Measurements from ENCODE around the gene RHBDD3.

Gene RHBDD3

DNA sequence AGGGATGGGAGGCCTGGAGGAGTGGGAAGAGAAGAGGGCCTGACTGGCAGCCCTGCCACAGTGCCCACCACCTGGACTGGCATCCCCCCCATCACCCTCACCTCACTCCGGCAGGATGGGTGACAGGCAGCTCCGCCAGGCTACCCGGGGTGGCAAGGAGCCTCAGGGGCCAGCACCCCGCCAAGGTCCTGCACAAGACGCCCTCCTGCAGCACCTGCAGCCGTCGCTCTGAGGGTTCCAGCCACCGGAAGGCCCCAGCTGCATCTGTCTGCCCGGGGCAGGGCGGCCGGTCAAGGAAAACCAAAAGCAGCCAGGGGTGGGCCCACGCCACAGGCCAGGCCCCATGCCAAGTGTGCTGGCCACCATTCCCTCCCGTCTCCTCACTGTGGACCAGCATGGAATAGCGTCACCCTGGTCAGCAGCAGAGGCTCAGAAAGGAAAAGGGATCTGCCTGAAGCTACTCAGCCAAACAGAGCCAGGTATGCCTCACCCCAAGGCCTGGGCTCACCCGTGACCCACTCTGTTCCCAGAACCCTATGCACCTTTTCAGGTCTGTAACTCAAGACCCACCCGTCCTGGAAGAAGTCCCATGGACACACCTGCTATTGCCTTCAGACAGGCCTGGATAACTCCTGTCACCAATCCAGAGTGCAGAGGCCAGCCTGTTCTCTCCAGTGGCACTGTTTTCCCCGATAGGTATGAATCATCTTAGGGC, 7.0 kb downstream of the RHBDD3 start:
- H3K36me3 ChIP-seq (ENCODE audit: control insufficient read depth, insufficient read depth, low read length): peaks cover 3% of the 10 kb centered on the region
- no peak overlapping the region for H3K9ac ChIP-seq (ENCODE audit: low read length)
- H3K4me3 ChIP-seq (ENCODE audit: low read length): no peak overlapping the region
- H3K4me1 ChIP-seq (ENCODE audit: control insufficient read depth, insufficient read depth, low read length): no peaks in the 10 kb centered on the region
- no peak overlapping the region for H3K27ac ChIP-seq (ENCODE audit: low read depth, low read length)
- H3K27me3 ChIP-seq (ENCODE audit: control insufficient read depth, insufficient read depth, low read length): no peaks in the 10 kb centered on the region

DNA sequence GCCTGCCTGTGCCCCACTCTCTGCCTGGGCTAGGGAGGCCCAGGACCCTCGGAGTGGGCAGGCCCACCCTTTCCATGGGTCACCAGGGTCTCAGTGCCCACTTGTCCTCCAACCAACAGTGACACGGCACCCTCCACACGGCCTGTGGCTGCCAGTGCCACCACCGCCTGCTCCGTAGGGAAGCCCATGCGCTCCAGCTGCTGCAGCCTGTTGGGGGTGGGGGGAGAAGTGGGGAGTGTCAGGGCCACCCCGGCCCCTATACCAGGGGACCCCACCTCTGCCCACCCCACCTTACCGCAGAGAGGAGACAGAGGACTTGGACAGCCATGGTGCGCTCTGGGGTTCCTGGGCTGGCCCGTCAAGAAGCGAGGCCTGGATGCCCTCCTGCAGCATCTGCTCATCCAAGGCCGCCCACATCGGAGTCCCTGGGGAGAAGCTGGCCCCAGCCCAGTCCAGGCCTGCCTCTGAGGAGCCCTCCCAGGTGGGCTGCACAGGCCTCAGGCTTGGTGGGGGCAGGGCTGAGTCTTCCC, 7.7 kb downstream of the RHBDD3 start:
- no peak overlapping the region for H3K27ac ChIP-seq (ENCODE audit: low read depth, low read length)
- no peak overlapping the region for H3K9ac ChIP-seq (ENCODE audit: low read length)
- no peaks in the 10 kb centered on the region for H3K4me1 ChIP-seq (ENCODE audit: control insufficient read depth, insufficient read depth, low read length)
- H3K27me3 ChIP-seq (ENCODE audit: control insufficient read depth, insufficient read depth, low read length): no peaks in the 10 kb centered on the region
- H3K4me3 ChIP-seq (ENCODE audit: low read length): no peak overlapping the region
- H3K36me3 ChIP-seq (ENCODE audit: control insufficient read depth, insufficient read depth, low read length): peaks cover 3% of the 10 kb centered on the region

DNA sequence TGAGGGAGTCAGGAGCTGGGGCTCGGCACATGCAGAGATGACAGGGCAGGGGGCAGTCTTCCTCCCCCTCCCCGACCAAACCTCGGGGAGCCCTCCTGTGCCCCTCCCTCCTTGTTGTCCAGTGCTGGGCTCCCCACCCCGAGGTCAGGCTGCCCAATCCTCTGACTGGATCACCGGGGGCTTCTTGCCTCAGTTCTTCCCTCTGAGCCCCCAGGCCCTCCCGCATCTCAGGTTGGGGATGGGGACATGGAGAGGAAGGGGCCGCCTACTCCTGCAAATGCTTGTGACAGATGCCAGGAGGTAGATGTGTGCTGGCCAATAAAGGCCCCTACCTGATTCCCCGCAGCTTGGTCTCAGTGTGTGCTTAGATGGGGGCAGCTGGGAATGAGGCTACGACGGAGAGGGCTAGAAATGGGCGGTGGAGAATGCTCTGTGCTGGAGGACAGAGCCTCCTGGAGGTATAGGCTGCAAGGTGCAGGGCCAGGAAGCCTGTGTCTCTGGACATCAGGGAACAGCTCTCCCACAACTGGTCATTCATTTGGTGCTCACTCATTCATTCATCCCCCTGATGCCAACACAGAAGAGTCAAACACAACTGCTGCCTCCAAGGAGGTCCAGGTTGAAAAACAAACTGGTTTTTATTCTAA, 8.4 kb downstream of the RHBDD3 start:
- Histone ChIP-seq H3K27me3 (ENCODE audit: control insufficient read depth, insufficient read depth, low read length) (no peaks in the 10 kb centered on the region), H3K4me3 (ENCODE audit: low read length) (no peak overlapping the region), H3K36me3 (ENCODE audit: control insufficient read depth, insufficient read depth, low read length) (peaks cover 3% of the 10 kb centered on the region), H3K4me1 (ENCODE audit: control insufficient read depth, insufficient read depth, low read length) (no peaks in the 10 kb centered on the region), H3K9ac (ENCODE audit: low read length) (no peak overlapping the region), H3K27ac (ENCODE audit: low read depth, low read length) (no peak overlapping the region)

DNA sequence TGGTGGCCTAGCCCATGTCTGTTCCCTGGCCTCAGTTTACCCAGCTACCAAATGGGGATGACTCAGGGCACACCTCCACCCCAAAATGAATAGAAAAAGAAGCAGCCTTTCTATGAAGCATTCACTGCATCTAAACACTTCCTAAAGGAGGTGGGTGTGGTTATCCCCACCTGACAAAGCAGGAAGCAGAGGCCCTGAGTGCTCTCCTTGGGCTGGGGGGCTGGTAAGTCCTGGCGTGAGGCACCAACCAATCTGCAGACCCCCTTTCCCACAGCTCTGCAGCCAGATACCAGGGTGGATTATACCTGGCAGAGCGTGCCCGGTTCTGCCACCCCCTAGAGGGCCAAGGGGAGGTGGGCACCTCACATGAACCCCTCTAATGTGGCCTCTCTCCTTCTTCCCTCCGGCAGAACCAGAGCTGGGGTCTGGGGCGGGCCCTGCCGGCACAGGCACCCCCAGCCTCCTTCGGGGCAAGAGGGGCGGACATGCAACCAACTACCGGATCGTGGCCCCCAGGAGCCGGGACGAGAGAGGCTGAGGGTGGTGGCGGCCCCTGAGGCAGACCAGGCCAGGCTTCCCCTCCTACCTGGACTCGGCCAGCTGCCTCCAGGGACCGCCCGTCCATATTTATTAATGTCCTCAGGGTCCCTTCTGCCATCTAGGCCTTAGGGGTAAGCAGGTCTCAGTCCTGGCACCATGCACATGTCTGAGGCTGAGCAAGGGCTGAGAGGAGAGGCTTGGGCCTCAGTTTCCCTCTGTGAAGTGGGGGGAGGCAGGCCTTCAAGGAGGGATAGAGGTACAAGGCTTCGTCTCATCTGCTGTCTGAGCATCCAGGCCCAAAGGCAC, 9.2 kb downstream of the RHBDD3 start:
- H3K36me3 ChIP-seq (ENCODE audit: control insufficient read depth, insufficient read depth, low read length): peaks cover 3% of the 10 kb centered on the region
- H3K9ac ChIP-seq (ENCODE audit: low read length): no peak overlapping the region

GRCh38 chr22:29257751-29258181, 10.0 kb downstream of the RHBDD3 start:
- Histone ChIP-seq H3K36me3 (ENCODE audit: control insufficient read depth, insufficient read depth, low read length) (peaks cover 3% of the 10 kb centered on the region), H3K4me1 (ENCODE audit: control insufficient read depth, insufficient read depth, low read length) (no peaks in the 10 kb centered on the region), H3K27me3 (ENCODE audit: control insufficient read depth, insufficient read depth, low read length) (no peaks in the 10 kb centered on the region), H3K4me3 (ENCODE audit: low read length) (no peak overlapping the region), H3K27ac (ENCODE audit: low read depth, low read length) (no peak overlapping the region), H3K9ac (ENCODE audit: low read length) (no peak overlapping the region)

More for the DNA sequence above, 9.2 kb downstream of the RHBDD3 start:
- Histone ChIP-seq H3K4me1 (ENCODE audit: control insufficient read depth, insufficient read depth, low read length) (no peaks in the 10 kb centered on the region), H3K27me3 (ENCODE audit: control insufficient read depth, insufficient read depth, low read length) (no peaks in the 10 kb centered on the region), H3K27ac (ENCODE audit: low read depth, low read length) (no peak overlapping the region), H3K4me3 (ENCODE audit: low read length) (no peak overlapping the region)

- Histone ChIP-seq H3K4me1 (ENCODE audit: control insufficient read depth, insufficient read depth, low read length) (no peaks in the 10 kb centered on the region), H3K27me3 (ENCODE audit: control insufficient read depth, insufficient read depth, low read length) (no peaks in the 10 kb centered on the region), H3K27ac (ENCODE audit: low read depth, low read length) (no peak overlapping the region), H3K9ac (ENCODE audit: low read length) (no peak overlapping the region), H3K4me3 (ENCODE audit: low read length) (no peak overlapping the region), H3K36me3 (ENCODE audit: control insufficient read depth, insufficient read depth, low read length) (peaks cover 3% of the 10 kb centered on the region)
These were observed 11.0 kb downstream of the RHBDD3 start for GRCh38 chr22:29256606-29257325.

- no peak overlapping the region for H3K27ac ChIP-seq (ENCODE audit: low read depth, low read length)
- H3K36me3 ChIP-seq (ENCODE audit: control insufficient read depth, insufficient read depth, low read length): peaks cover 3% of the 10 kb centered on the region
- no peak overlapping the region for H3K4me3 ChIP-seq (ENCODE audit: low read length)
- no peak overlapping the region for H3K9ac ChIP-seq (ENCODE audit: low read length)
- H3K27me3 ChIP-seq (ENCODE audit: control insufficient read depth, insufficient read depth, low read length): no peaks in the 10 kb centered on the region
- H3K4me1 ChIP-seq (ENCODE audit: control insufficient read depth, insufficient read depth, low read length): no peaks in the 10 kb centered on the region
These were observed 12.6 kb downstream of the RHBDD3 start for GRCh38 chr22:29255064-29255621.

GRCh38 chr22:29254286-29254660, 13.5 kb downstream of the RHBDD3 start:
- no peak overlapping the region for H3K4me3 ChIP-seq (ENCODE audit: low read length)
- no peak overlapping the region for H3K9ac ChIP-seq (ENCODE audit: low read length)
- H3K27ac ChIP-seq (ENCODE audit: low read depth, low read length): no peak overlapping the region
- no peaks in the 10 kb centered on the region for H3K27me3 ChIP-seq (ENCODE audit: control insufficient read depth, insufficient read depth, low read length)
- H3K36me3 ChIP-seq (ENCODE audit: control insufficient read depth, insufficient read depth, low read length): no peaks in the 10 kb centered on the region
- no peaks in the 10 kb centered on the region for H3K4me1 ChIP-seq (ENCODE audit: control insufficient read depth, insufficient read depth, low read length)

DNA sequence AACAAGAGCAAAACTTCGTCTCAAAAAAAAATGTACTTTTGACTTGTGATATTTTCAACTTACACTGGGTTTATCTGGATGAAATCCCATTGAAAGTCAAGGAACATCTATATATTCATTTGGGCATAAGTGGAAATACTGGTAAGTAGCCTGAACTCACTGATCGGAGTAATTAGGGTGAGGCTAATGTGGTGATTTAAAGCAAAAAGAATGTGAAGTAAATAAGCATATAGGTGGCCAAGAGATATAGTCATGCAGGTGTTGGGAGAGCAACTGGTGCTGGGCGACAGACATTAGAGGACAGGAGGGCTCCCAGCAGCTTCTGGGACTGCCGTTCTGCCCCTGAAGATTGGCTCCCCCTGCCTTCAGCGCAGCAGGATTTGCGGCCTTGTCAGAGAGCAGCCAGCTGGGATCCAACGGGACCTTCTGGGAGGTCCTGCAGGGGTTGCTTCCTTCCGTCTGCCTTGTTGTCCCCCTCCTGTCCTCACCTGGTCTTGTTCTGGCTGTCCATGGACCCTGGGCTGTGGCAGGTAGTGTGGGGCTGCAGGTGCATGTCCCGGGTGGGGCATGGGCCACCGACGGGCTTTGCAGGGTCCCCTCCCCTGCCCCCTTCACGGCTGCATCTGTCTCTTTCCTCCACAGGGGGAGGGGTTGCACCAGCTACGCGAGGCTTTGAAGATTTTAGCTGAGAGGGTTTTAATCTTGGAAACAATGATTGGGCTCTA, 14.1 kb downstream of the RHBDD3 start:
- H3K27me3 ChIP-seq (ENCODE audit: control insufficient read depth, insufficient read depth, low read length): no peaks in the 10 kb centered on the region
- H3K9ac ChIP-seq (ENCODE audit: low read length): no peak overlapping the region
- no peak overlapping the region for H3K27ac ChIP-seq (ENCODE audit: low read depth, low read length)
- no peaks in the 10 kb centered on the region for H3K36me3 ChIP-seq (ENCODE audit: control insufficient read depth, insufficient read depth, low read length)
- H3K4me1 ChIP-seq (ENCODE audit: control insufficient read depth, insufficient read depth, low read length): no peaks in the 10 kb centered on the region
- no peak overlapping the region for H3K4me3 ChIP-seq (ENCODE audit: low read length)

DNA sequence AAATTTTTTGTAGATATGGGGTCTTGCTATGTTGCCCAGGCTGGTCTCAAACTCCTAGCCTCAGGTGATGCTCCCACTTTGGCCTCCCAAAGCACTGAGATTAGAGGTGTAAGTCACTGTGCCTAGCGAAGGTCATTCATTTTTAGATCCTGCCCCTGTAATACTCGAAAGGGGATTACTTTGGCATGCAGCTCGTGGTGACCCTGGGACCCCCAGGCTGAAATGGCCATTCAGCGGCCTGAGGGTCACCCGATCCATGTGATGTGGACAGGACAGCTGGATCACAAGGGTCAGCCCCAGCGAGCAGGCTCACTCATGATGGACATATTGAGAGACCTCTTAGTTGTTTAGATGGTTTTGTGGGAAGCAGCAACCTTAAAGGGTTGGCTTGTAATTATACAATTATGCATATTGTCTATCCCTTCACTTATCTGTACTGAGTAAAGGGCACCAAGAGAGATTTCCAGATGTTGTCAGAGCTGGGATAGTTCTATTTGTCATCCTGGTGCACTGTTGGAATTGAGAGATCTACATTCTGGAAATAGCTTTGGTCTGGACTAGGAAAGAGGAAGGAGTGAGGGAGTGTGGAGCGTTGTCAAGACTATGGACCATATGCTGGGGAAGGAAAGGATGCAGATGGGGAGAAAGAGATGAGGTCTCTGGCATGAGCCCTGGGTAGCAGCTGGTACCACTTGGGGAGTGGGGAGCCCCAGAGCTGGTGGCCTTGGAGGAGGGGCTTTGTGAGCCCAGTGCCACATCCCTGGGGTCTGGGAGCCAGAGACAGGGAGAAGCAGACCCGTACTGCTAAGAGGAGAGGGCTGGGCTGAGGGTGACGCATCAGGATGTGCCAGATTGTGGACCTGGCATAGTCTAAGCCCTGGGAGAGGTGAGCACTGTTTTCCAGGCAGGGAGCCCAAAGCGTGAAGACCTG, 15.5 kb downstream of the RHBDD3 start:
- Histone ChIP-seq H3K4me1 (ENCODE audit: control insufficient read depth, insufficient read depth, low read length) (no peaks in the 10 kb centered on the region), H3K4me3 (ENCODE audit: low read length) (no peak overlapping the region), H3K9ac (ENCODE audit: low read length) (no peak overlapping the region), H3K27me3 (ENCODE audit: control insufficient read depth, insufficient read depth, low read length) (no peaks in the 10 kb centered on the region), H3K27ac (ENCODE audit: low read depth, low read length) (no peak overlapping the region), H3K36me3 (ENCODE audit: control insufficient read depth, insufficient read depth, low read length) (no peaks in the 10 kb centered on the region)
